ENCODE results near the gene DHRS3. TPM values are rescaled to one million over a fixed set of nuclear protein-coding genes. Genes with fewer than 3 reads are reported as not detected.

The DHRS3 gene
- total and polyA plus RNA-seq, 2 donors (not counting 3 experiments of a cell fraction or from before 2014, with no cell fraction given) = 54.3 to 75.2 TPM

- Histone ChIP-seq H3K4me3 (replicated peaks in 1 of 3; ENCODE audit: insufficient read depth in 1 of 3, low read depth in 1 of 3, low read length in 3 of 3) (no peak overlapping the region), H3K4me1 (ENCODE audit: control insufficient read depth, extremely low read depth, insufficient read depth, low read length) (peaks cover 18% of the 10 kb centered on the region), H3K9me3 (replicated peaks; ENCODE audit: control insufficient read depth, insufficient read depth, low read length) (no peaks in the 10 kb centered on the region), H3K4me2 (ENCODE audit: insufficient read depth, low read length) (no peak overlapping the region), H3K36me3 (ENCODE audit: control insufficient read depth in 2 of 2, extremely low read depth in 1 of 2, insufficient read depth in 2 of 2, low read length in 2 of 2) (no peaks in the 10 kb centered on the region), H3K27me3 (ENCODE audit: control insufficient read depth in 2 of 2, insufficient read depth in 2 of 2, low read length in 2 of 2) (no peaks in the 10 kb centered on the region), H3K9ac (replicated peaks; ENCODE audit: extremely low read depth, insufficient read depth, low read length) (no peak overlapping the region), H4K20me1 (replicated peaks; ENCODE audit: control insufficient read depth, extremely low read depth, insufficient read depth, low read length) (no peaks in the 10 kb centered on the region), H3K27ac (ENCODE audit: insufficient read depth, low read depth, low read length) (no peak overlapping the region), H3K9me1 (replicated peaks; ENCODE audit: control insufficient read depth, extremely low read depth, insufficient read depth, low read length) (no peaks in the 10 kb centered on the region), H3K79me2 (ENCODE audit: control insufficient read depth, insufficient read depth, low read length) (no peaks in the 10 kb centered on the region), H2AFZ (ENCODE audit: low read depth, low read length) (no peak overlapping the region)
- POLR2A ChIA-PET = interaction anchor here (0.8 kb wide), 1 partner anchor 185 kb away, joined by 3 read pairs; no protein-coding TSS in a partner anchor
- no peak for TF ChIP-seq JUN (IDR thresholded peaks at IDR 0.05; ENCODE audit: borderline replicate concordance, insufficient read depth, insufficient read length, low read depth)
- TF ChIP-seq, protein P1, sequence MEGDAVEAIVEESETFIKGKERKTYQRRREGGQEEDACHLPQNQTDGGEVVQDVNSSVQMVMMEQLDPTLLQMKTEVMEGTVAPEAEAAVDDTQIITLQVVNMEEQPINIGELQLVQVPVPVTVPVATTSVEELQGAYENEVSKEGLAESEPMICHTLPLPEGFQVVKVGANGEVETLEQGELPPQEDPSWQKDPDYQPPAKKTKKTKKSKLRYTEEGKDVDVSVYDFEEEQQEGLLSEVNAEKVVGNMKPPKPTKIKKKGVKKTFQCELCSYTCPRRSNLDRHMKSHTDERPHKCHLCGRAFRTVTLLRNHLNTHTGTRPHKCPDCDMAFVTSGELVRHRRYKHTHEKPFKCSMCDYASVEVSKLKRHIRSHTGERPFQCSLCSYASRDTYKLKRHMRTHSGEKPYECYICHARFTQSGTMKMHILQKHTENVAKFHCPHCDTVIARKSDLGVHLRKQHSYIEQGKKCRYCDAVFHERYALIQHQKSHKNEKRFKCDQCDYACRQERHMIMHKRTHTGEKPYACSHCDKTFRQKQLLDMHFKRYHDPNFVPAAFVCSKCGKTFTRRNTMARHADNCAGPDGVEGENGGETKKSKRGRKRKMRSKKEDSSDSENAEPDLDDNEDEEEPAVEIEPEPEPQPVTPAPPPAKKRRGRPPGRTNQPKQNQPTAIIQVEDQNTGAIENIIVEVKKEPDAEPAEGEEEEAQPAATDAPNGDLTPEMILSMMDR (IDR thresholded peaks at IDR 0.05; ENCODE audit: extremely low read depth in 1 of 2, insufficient read depth in 1 of 2, low read depth in 1 of 2, low read length in 2 of 2) = no peak
- TF ChIP-seq FOS (IDR thresholded peaks at IDR 0.05; ENCODE audit: borderline replicate concordance, insufficient read depth, low read length) = no peak
- no peak for TF ChIP-seq GATA2 (IDR thresholded peaks at IDR 0.05; ENCODE audit: insufficient read depth, insufficient read length, low read depth, low read length)
- TF ChIP-seq EZH2 (IDR thresholded peaks at IDR 0.05; ENCODE audit: borderline replicate concordance, low read depth, low read length, severe bottlenecking) = no peak
- TF ChIP-seq MYC (IDR thresholded peaks at IDR 0.05; ENCODE audit: low read depth, low read length) = no peak
- TF ChIP-seq POLR2A (IDR thresholded peaks at IDR 0.05; ENCODE audit: low read depth, low read length) = no peak
- TF ChIP-seq, protein P2, sequence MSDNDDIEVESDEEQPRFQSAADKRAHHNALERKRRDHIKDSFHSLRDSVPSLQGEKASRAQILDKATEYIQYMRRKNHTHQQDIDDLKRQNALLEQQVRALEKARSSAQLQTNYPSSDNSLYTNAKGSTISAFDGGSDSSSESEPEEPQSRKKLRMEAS (IDR thresholded peaks at IDR 0.05; ENCODE audit: insufficient read depth, insufficient read length) = no peak
- TF ChIP-seq POLR2AphosphoS5 (IDR thresholded peaks at IDR 0.05; ENCODE audit: insufficient read depth, low read depth, low read length) = no peak
- CTCF ChIA-PET = interaction anchor here (1.1 to 9.2 kb wide), 12 partner anchors 10 to 353 kb away, joined by 3 to 131 read pairs (median 12); no protein-coding TSS in a partner anchor
- dilution Hi-C loops (cut with MboI; ENCODE audit: extremely low pct_ligation_motif_present, low sequenced_read_pairs) (no loop called here), intact Hi-C loops (cut with micrococcal nuclease) (loop anchor here (1.0 kb wide), 1 partner anchor 38 kb away; no protein-coding TSS in a partner anchor)
- FAIRE-seq (no peak), DNase-seq (ENCODE audit: low read depth, low spot score) (no peak)
- BruUV-seq (replicated peaks) = no TSS peak
Observed at GRCh38 chr1:12620931-12621330, 2.9 kb upstream of the DHRS3 start.
